IPS-18c (cell line): ENCODE data around the gene SEMA3C.

Source experiments
- H3K4me3 ChIP-seq: 2 replicates; pipeline ENCODE4 v1.7.0; 2013; ENCODE audit warnings: low read depth, mild to moderate bottlenecking, low read length, moderate library complexity; ENCODE audit not compliant: insufficient read depth
- H3K9me3 ChIP-seq: one replicate; pipeline ENCODE4 v1.6.1; 2013; ENCODE audit warnings: mild to moderate bottlenecking, low read length, moderate library complexity; ENCODE audit not compliant: control insufficient read depth, insufficient read depth

The SEMA3C gene

GRCh38 chr7:80842022-80842790 lies 76.6 kb downstream of the SEMA3C start:
- no peak overlapping the region for H3K4me3 ChIP-seq
- H3K9me3 ChIP-seq, result no peaks in the 10 kb centered on the region

- no peak overlapping the region for H3K4me3 ChIP-seq
- H3K9me3 ChIP-seq, result no peaks in the 10 kb centered on the region
These were observed 77.4 kb downstream of the SEMA3C start for GRCh38 chr7:80841423-80841955.

GRCh38 chr7:80840681-80841080 lies 78.2 kb downstream of the SEMA3C start:
- Histone ChIP-seq H3K9me3 (no peaks in the 10 kb centered on the region), H3K4me3 (no peak overlapping the region)

- Histone ChIP-seq H3K4me3 (no peak overlapping the region), H3K9me3 (no peaks in the 10 kb centered on the region)
These were observed 79.0 kb downstream of the SEMA3C start for GRCh38 chr7:80839855-80840254.

DNA sequence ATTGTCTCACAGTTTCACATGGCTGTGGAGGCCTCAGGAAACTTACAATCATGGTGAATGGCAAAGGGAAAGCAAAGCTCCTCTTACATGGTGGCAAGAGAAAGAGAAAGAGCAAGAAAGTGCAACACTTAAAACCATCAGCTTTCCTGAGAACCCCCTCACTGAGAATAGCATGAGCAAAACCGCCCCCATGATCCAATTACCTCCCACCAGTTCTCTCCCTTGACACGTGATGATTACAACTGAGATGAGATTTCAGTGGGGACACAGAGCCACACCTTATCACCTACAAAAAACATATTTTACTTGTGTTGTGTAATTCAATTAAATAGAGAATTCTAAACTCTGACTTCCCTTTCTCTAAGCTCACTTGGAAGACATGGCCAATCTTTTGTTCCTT lies 80.2 kb downstream of the SEMA3C start:
- Histone ChIP-seq H3K9me3 (no peaks in the 10 kb centered on the region), H3K4me3 (no peak overlapping the region)

GRCh38 chr7:80837345-80837744 lies 81.5 kb downstream of the SEMA3C start:
- Histone ChIP-seq H3K4me3 (no peak overlapping the region), H3K9me3 (no peaks in the 10 kb centered on the region)

DNA sequence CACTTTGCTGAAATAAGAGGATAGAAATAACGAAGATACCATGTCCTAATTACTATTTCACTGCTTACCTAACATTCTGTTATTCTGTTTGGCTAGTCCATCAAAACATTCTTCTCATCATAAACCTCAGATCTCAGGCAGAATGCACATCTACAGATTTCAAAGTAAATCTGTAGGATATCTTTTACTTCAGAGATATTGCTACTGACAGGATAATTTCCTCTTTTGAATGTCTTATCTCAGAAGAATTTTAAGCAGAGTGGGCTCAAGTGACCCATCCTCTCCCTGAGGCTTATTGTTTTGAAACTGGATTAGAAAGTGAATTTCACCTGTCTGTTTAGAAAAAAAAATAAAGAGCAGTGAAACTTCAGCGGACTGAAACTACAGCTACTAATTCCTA lies 83.6 kb downstream of the SEMA3C start:
- Histone ChIP-seq H3K4me3 (no peak overlapping the region), H3K9me3 (no peaks in the 10 kb centered on the region)

- Histone ChIP-seq H3K4me3 (no peak overlapping the region), H3K9me3 (no peaks in the 10 kb centered on the region)
These were observed 85.3 kb downstream of the SEMA3C start for GRCh38 chr7:80833289-80834268.

GRCh38 chr7:80832006-80832405 lies 86.8 kb downstream of the SEMA3C start:
- Histone ChIP-seq H3K9me3 (no peaks in the 10 kb centered on the region), H3K4me3 (no peak overlapping the region)

DNA sequence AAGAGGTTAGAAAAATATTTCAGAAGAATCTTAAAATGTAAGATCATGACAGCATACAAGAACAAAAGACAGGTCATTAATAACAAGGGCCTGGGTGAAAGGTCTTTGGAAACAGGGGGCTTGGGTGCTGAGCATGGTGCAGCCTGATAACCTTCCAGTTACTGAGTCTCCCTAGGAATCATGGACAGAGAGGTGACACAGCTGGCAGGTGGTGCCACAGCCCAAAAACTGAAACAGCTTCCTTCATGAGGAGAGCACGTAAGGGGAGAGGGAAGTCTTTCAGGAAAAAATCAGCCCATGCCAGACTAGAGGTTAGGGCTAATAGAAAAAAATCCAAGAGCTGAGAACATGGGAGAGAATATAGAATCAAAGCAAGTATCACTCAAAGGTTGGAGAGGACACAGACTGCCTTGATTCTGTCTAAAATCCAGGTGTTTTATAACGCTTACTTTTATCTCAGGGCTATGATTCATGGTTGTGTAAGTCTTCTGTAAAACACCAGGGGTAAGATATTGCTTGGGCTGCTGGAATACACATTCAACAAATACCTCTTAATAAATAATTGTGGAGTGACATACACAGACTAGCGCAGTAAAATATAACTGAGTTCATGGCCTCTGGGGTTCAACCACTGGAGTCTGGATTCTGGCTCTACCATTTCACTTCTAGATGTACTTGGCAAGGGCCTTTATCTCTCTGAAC lies 88.1 kb downstream of the SEMA3C start:
- Histone ChIP-seq H3K4me3 (no peak overlapping the region), H3K9me3 (no peaks in the 10 kb centered on the region)

DNA sequence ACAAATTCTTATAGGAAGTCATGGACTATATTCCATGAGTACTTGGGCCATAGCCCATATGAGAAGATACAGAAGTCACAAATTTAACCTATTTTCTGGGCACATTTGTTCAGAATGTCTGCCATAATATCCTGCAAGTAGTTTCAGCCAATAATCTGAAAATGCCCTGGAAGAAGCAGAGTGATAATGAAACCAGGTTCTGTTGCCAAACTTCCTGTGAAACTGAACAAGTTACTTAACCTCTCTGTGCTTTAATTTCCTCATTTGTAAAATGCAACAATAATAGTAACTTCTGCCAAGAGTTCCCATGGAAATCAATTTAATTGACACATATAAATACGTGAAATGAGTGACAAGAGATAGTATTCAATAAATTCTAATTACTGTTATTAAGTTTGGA lies 88.8 kb downstream of the SEMA3C start:
- H3K4me3 ChIP-seq, result no peak overlapping the region
- H3K9me3 ChIP-seq, result no peaks in the 10 kb centered on the region

DNA sequence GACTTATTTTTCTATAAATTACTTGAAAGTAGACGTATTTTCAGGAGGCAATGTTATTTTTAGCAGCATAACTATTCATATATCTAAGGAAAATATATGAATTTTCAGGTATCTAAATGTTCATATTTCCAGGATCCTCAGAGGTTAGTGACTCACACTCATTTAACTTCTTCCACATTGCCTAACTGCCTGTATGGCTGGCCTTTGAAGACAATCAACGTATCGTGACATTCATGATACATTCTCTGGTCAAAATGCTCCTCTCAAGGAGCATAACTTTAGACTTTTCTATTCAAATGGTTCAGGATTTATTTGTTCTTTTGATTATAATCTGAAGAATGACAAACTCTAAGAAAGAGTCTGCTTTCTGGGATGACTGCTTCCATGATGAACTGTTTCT lies 89.3 kb downstream of the SEMA3C start:
- no peak overlapping the region for H3K4me3 ChIP-seq
- H3K9me3 ChIP-seq, result no peaks in the 10 kb centered on the region

GRCh38 chr7:80827239-80827633 lies 91.6 kb downstream of the SEMA3C start:
- Histone ChIP-seq H3K9me3 (no peaks in the 10 kb centered on the region), H3K4me3 (no peak overlapping the region)

DNA sequence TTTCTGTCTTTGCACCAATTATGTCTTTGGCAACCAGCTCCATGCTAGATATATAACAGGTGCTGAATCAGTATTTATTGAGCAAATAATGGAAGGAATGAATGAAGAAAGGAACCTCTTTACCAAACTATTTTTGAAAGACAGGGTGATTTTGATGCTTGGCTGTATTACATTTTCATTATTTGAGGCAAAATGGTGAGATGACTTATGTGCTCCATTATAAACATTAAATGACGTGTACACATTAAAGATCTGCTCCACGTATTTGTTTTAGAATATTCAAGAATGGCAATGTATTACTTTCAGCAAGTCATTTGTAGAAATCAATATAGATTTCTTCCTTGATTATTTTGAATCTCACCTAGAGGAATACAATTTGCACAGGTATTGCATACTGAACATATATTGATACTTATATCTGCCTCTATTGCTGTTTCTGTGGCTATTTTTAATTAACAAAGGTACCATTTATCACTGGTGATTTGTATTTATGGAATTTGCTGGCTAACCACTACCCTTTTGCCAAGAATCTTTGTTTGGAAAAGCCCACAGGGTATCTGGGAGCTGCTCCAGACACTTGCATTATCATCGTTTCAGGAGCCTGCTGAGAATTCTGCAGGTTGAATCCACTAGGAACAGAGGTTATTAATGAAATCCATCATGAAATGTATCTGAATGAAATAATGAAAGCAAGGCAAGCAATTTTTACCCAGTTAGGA lies 92.2 kb downstream of the SEMA3C start:
- Histone ChIP-seq H3K9me3 (no peaks in the 10 kb centered on the region), H3K4me3 (no peak overlapping the region)

DNA sequence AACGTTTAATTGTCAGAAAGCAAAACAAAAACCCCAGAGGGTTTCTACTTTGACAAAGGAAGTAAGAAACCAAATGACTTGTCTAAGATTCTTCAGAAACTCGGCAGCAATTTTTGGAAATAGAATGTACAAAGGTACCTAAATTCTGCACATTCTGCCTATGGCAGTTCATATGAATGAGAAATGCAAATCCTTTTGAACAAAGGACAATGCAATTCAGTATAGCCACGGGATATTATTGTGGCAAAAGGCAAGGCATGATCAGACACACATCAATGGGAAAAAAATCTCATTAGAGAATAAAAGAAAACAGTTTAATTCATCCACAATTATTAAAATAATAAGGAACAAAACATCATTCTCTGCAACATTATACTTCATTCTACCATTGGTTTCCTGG lies 93.4 kb downstream of the SEMA3C start:
- Histone ChIP-seq H3K9me3 (no peaks in the 10 kb centered on the region), H3K4me3 (no peak overlapping the region)

GRCh38 chr7:80824253-80824652 lies 94.6 kb downstream of the SEMA3C start:
- no peaks in the 10 kb centered on the region for H3K9me3 ChIP-seq
- no peak overlapping the region for H3K4me3 ChIP-seq

- Histone ChIP-seq H3K9me3 (no peaks in the 10 kb centered on the region), H3K4me3 (no peak overlapping the region)
These were observed 95.8 kb downstream of the SEMA3C start for GRCh38 chr7:80823057-80823456.
